Neural progenitor cell (in vitro differentiated cells): ENCODE measurements around the gene RERE.

ENCODE experiments used
- EZH2 ChIP-seq: fragments of 200-600 bp; sonication (generic); IDR thresholded peaks from 2 replicates; pipeline ENCODE4 v1.6.1; 2017; ENCODE audit warnings: antibody characterized with exemption, mild to moderate bottlenecking, moderate library complexity
- EZH2phosphoT487 ChIP-seq: fragments of 200-600 bp; sonication (generic); IDR thresholded peaks from 2 replicates; pipeline ENCODE4 v1.6.1; 2017; ENCODE audit warnings: antibody characterized with exemption
- TF ChIP-seq, protein P1 (sequence below): fragments of 200-600 bp; sonication (generic); IDR thresholded peaks from 2 replicates; pipeline ENCODE4 v1.5.1; 2017; ENCODE audit warnings: antibody characterized with exemption, mild to moderate bottlenecking

DNA sequence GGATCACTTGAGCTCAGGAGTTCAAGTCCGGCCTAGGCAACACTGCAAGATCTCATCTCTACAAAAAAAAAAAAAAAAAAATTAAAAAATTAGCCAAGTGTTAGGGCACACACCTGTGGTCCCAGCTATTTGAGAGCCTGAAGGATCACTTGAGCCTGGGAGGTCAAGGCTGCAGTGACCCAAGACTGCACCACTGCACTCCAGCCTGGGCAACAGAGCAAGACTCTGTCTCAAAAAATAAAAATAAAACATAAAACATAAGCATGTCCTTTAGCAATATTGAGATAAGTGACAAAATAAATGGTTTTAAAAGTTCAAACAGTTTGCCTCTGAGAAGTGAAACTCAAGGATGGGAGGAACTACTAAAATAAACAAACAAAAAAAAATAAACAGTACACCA lies 101.2 kb downstream of the RERE start:
- TF ChIP-seq, protein P1, sequence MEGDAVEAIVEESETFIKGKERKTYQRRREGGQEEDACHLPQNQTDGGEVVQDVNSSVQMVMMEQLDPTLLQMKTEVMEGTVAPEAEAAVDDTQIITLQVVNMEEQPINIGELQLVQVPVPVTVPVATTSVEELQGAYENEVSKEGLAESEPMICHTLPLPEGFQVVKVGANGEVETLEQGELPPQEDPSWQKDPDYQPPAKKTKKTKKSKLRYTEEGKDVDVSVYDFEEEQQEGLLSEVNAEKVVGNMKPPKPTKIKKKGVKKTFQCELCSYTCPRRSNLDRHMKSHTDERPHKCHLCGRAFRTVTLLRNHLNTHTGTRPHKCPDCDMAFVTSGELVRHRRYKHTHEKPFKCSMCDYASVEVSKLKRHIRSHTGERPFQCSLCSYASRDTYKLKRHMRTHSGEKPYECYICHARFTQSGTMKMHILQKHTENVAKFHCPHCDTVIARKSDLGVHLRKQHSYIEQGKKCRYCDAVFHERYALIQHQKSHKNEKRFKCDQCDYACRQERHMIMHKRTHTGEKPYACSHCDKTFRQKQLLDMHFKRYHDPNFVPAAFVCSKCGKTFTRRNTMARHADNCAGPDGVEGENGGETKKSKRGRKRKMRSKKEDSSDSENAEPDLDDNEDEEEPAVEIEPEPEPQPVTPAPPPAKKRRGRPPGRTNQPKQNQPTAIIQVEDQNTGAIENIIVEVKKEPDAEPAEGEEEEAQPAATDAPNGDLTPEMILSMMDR: no peak
- TF ChIP-seq EZH2: no peak
- no peak for TF ChIP-seq EZH2phosphoT487
